GM12878 (cell line): ENCODE data around the gene ZCCHC4. TPM values are rescaled to one million over a fixed set of nuclear protein-coding genes. Genes with fewer than 3 reads are reported as not detected.

Source experiments
- ATAC-seq: fragments of 200-7000 bp; cut with Tn5 transposase; 3 replicates; pipeline ENCODE4 v1.9.1; 2020; ENCODE audit warnings: mild to moderate bottlenecking, moderate library complexity
- BruUV-seq: library from RNA; stranded (reverse); fragments of 400-500 nt; replicated peaks from 2 replicates; lab custom pipeline; 2021; lab: Mats Ljungman, UMichigan
- CTCF ChIA-PET: fragments of 300-600 bp; sonication (Branson Sonifier 250); formaldehyde crosslinking; extraction: SDS; loops from one replicate; lab custom pipeline; 2021; ENCODE audit warnings: inconsistent platforms; lab: Yijun Ruan, JAX
- POLR2A ChIA-PET: fragments of 350-600 bp; formaldehyde crosslinking; extraction: SDS; loops from one replicate; lab custom pipeline; 2021; ENCODE audit warnings: inconsistent platforms; lab: Charles Lee
- RAD21 ChIA-PET: fragments of 300-600 bp; sonication (Branson Sonifier 250); formaldehyde crosslinking; loops from one replicate; lab custom pipeline; 2023; ENCODE audit warnings: antibody characterized with exemption; ENCODE audit not compliant: unreplicated experiment; lab: Charles Lee
- SMC1A ChIA-PET: fragments of 300-600 bp; sonication (Branson Sonifier 250); formaldehyde crosslinking; loops from one replicate; lab custom pipeline; 2023; ENCODE audit not compliant: unreplicated experiment, uncharacterized antibody; lab: Charles Lee
- DNase-seq: peaks from one replicate; pipeline ENCODE4 v3.0.0-alpha.2; 2011; ENCODE audit warnings: low read depth, low spot score
- FAIRE-seq: peaks from 3 replicates; lab custom pipeline; 2011; peaks lifted over from hg19 to GRCh38; lab: Jason Lieb, UNC
- H2AFZ ChIP-seq: 2 replicates; pipeline ENCODE4 v1.6.0; 2011; ENCODE audit warnings: low read depth, low read length, control low read depth; ENCODE audit not compliant: control insufficient read depth
- H3K27ac ChIP-seq: 2 replicates; pipeline ENCODE4 v1.5.1; 2011; ENCODE audit warnings: control low read depth; ENCODE audit not compliant: control insufficient read depth, insufficient read depth
- H3K27me3 ChIP-seq, 2 experiments: replicated peaks in 1 of 2; 2 replicates each; pipeline versions ENCODE4 v1.6.0 to v1.6.1; 2011; ENCODE audit warnings: low read length in 1 of 2; ENCODE audit not compliant: control insufficient read depth in 2 of 2, insufficient read depth in 2 of 2
- H3K36me3 ChIP-seq, 2 experiments: 2 replicates each; pipeline ENCODE4 v1.5.1; 2011; ENCODE audit warnings: low read length in 1 of 2; ENCODE audit not compliant: control insufficient read depth in 2 of 2, insufficient read depth in 2 of 2
- H3K4me1 ChIP-seq: 2 replicates; pipeline ENCODE4 v1.6.1; 2011; ENCODE audit warnings: mild to moderate bottlenecking, low read length, moderate library complexity, mixed read lengths; ENCODE audit not compliant: control insufficient read depth, insufficient read depth
- H3K4me2 ChIP-seq: 2 replicates; pipeline ENCODE4 v1.6.0; 2011; ENCODE audit warnings: control low read depth; ENCODE audit not compliant: control insufficient read depth, insufficient read depth
- H3K4me3 ChIP-seq: fragments of 200-600 bp; sonication (generic); 2 replicates; pipeline ENCODE4 v1.5.1; 2016
- H3K79me2 ChIP-seq: 2 replicates; pipeline ENCODE4 v1.6.0; 2011; ENCODE audit warnings: low read length; ENCODE audit not compliant: control insufficient read depth, insufficient read depth
- H3K9ac ChIP-seq: 2 replicates; pipeline ENCODE4 v1.8.0; 2011; ENCODE audit warnings: low read length, control low read depth, mixed read lengths; ENCODE audit not compliant: control insufficient read depth, insufficient read depth
- H3K9me3 ChIP-seq: replicated peaks from 3 replicates; pipeline ENCODE4 v1.5.1; 2011; ENCODE audit warnings: mild to moderate bottlenecking, low read length; ENCODE audit not compliant: control insufficient read depth, insufficient read depth
- H4K20me1 ChIP-seq: 2 replicates; pipeline ENCODE4 v1.6.0; 2011; ENCODE audit not compliant: control insufficient read depth, insufficient read depth
- ASH2L ChIP-seq: fragments of 300-600, 200-600 bp; sonication (generic); IDR thresholded peaks from 2 replicates; pipeline ENCODE4 v1.6.1; 2017; ENCODE audit warnings: low read depth, mild to moderate bottlenecking, borderline replicate concordance
- BHLHE40 ChIP-seq, 2 experiments: fragments of 450-650 bp in 1 of 2; IDR thresholded peaks; 2 replicates each; pipeline ENCODE4 v1.6.1; 2011 to 2017; ENCODE audit warnings: low read depth in 2 of 2, borderline replicate concordance in 1 of 2, improper control_type of control experiment in 1 of 2, low read length in 1 of 2, mild to moderate bottlenecking in 1 of 2
- FOXM1 ChIP-seq: IDR thresholded peaks from 2 replicates; pipeline ENCODE4 v1.6.1; 2012; ENCODE audit warnings: low read depth, mild to moderate bottlenecking, inconsistent platforms, low read length, moderate library complexity
- HCFC1 ChIP-seq: fragments of 150-350 bp; IDR thresholded peaks from 2 replicates; pipeline ENCODE4 v1.6.1; 2014; ENCODE audit warnings: low read length
- NR2C1 ChIP-seq: fragments of 450-650 bp; IDR thresholded peaks from 2 replicates; pipeline ENCODE4 v1.6.1; 2017; ENCODE audit warnings: antibody characterized with exemption, mild to moderate bottlenecking, moderate library complexity
- POLR2A ChIP-seq: IDR thresholded peaks from 2 replicates; pipeline ENCODE4 v1.6.1; 2011; ENCODE audit warnings: low read depth, mild to moderate bottlenecking, low read length
- POLR2AphosphoS2 ChIP-seq: IDR thresholded peaks from 2 replicates; pipeline ENCODE4 v1.6.1; 2011; ENCODE audit warnings: low read depth, mild to moderate bottlenecking, low read length, improper control_type of control experiment, moderate library complexity
- POU2F2 ChIP-seq: IDR thresholded peaks from 3 replicates; pipeline ENCODE4 v1.6.1; 2011; ENCODE audit warnings: low read depth, mild to moderate bottlenecking, low read length, borderline replicate concordance
- RBBP5 ChIP-seq: fragments of 200-600 bp; sonication (generic); conservative IDR thresholded peaks from 2 replicates; pipeline ENCODE4 v1.6.1; 2016
- RUNX3 ChIP-seq: IDR thresholded peaks from 2 replicates; pipeline ENCODE4 v1.6.1; 2012; ENCODE audit warnings: low read length, inconsistent platforms
- SRF ChIP-seq, 2 experiments: IDR thresholded peaks; 2 replicates each; pipeline ENCODE4 v1.6.1; 2011; ENCODE audit warnings: low read depth in 2 of 2, low read length in 2 of 2, mild to moderate bottlenecking in 1 of 2, moderate library complexity in 1 of 2
- ZBTB11 ChIP-seq: fragments of 450-650 bp; formaldehyde crosslinking; IDR thresholded peaks from 2 replicates; pipeline ENCODE4 v1.5.0; 2022; ENCODE audit warnings: mild to moderate bottlenecking, missing genetic modification characterization
- ZBTB33 ChIP-seq: fragments of 450-650 bp; IDR thresholded peaks from 2 replicates; pipeline ENCODE4 v1.6.1; 2017; ENCODE audit warnings: mild to moderate bottlenecking
- ZNF217 ChIP-seq: fragments of 450-650 bp; IDR thresholded peaks from 2 replicates; pipeline ENCODE4 v1.6.1; 2017; ENCODE audit warnings: antibody characterized with exemption, mild to moderate bottlenecking
- ZNF274 ChIP-seq: IDR thresholded peaks from one replicate; pipeline ENCODE4 v1.8.0; 2011; ENCODE audit not compliant: insufficient read length, insufficient read depth
- WGBS: methylation state at CpG from one replicate; pipeline ENCODE4 v1.1.6; 2016; ENCODE audit warnings: low lambda C conversion rate; ENCODE audit not compliant: insufficient replicate concordance, insufficient coverage; ENCODE audit errors: missing lambda C conversion rate; 5-methylcytosine and 5-hydroxymethylcytosine counted together
- in situ Hi-C: fragments of 300-500 bp; cut with MboI; formaldehyde crosslinking; loops from 9 replicates; pipeline ENCODE4 v1.14.3; 2018; ENCODE audit warnings: mixed read lengths
- intact Hi-C: fragments of 100-400 bp; cut with micrococcal nuclease; formaldehyde crosslinking; loops from one replicate; pipeline ENCODE4 v1.14.2; 2022; ENCODE audit not compliant: unreplicated experiment
- polyA plus RNA-seq, 11 experiments: library from polyadenylated mRNA; depleted of rRNA in 4 of 11; unstranded in 6 of 11; stranded (reverse) in 5 of 11; fragments of >200 nt; fragmentation: Nextera tagmentation in 4 of 11; fragmentation: Illumina TruSeq in 1 of 11; extraction: Ambion mirVana in 4 of 11; extraction: Trizol in 1 of 11; gene quantifications; 1 replicate in 1 of 11; 2 replicates in 10 of 11; pipeline versions ENCODE4 v1.2.1 to v1.2.3, GENCODE V29; 2011 to 2016; ENCODE audit warnings: inconsistent platforms in 2 of 11, missing spikeins in 2 of 11, low read depth in 1 of 11
- total RNA-seq, 4 experiments: library from RNA; depleted of rRNA in 3 of 4; stranded (reverse); fragments of >200 nt in 3 of 4; fragmentation: Illumina TruSeq in 1 of 4; extraction: Trizol in 1 of 4; gene quantifications; 2 replicates each; pipeline versions ENCODE4 v1.2.1 to v1.2.3, GENCODE V29; 2013 to 2021

ZCCHC4 gene
- total and polyA plus RNA-seq, 10 of the 15 experiments (the other 5 are each of a cell fraction or from before 2014, with no cell fraction given), result 3.2 to 17.7 (median 12.7) TPM

GRCh38 chr4:25403699-25404098 is 91.1 kb downstream of the ZCCHC4 start:
- RAD21 ChIA-PET, result no interaction called here

GRCh38 chr4:25405453-25405852 is 92.9 kb downstream of the ZCCHC4 start:
- in situ Hi-C loops, result no loop called here
- H2AFZ ChIP-seq, result no peak overlapping the region
- no peaks in the 10 kb centered on the region for H3K9me3 ChIP-seq
- no peaks in the 10 kb centered on the region for H3K79me2 ChIP-seq
- BruUV-seq, result no TSS peak
- ATAC-seq (no peak), FAIRE-seq (no peak), DNase-seq (no peak)
- 54% methylated on average over 2 of the region's 2 CpGs for WGBS
- ChIA-PET CTCF (interaction anchor here (0.6 kb wide), 1 partner anchor 80 kb away, joined by 3 read pairs; no protein-coding TSS in a partner anchor), POLR2A (no interaction called here), RAD21 (no interaction called here), SMC1A (interaction anchor here (0.9 to 1.5 kb wide), 2 partner anchors 12 to 38 kb away, joined by 3 read pairs; no protein-coding TSS in a partner anchor)
- no peaks in the 10 kb centered on the region for H3K4me1 ChIP-seq
- no peak overlapping the region for H3K9ac ChIP-seq
- H3K27me3 ChIP-seq, result no peaks in the 10 kb centered on the region
- peaks cover 0 to 26% of the 10 kb centered on the region in 2 experiments; a peak in 3 of 4 replicates for H3K36me3 ChIP-seq
- H4K20me1 ChIP-seq, result no peaks in the 10 kb centered on the region
- no peak overlapping the region for H3K4me3 ChIP-seq
- no peak overlapping the region for H3K27ac ChIP-seq
- intact Hi-C loops, result no loop called here
- no peak overlapping the region for H3K4me2 ChIP-seq
- no peak for TF ChIP-seq ZBTB11 (CRISPR knock-in tag)
- TF ChIP-seq BHLHE40 (IDR thresholded peaks at IDR 0.05; ENCODE audit: borderline replicate concordance in 1 of 2, low read depth in 2 of 2, low read length in 1 of 2), result no peak
- TF ChIP-seq FOXM1, result no peak
- no peak for TF ChIP-seq POLR2AphosphoS2
- no peak for TF ChIP-seq ZNF217
- TF ChIP-seq NR2C1, result no peak
- no peak for TF ChIP-seq HCFC1
- no peak for TF ChIP-seq RBBP5
- TF ChIP-seq ZBTB33, result no peak
- no peak for TF ChIP-seq ZNF274
- no peak for TF ChIP-seq ASH2L
- no peak for TF ChIP-seq RUNX3
- TF ChIP-seq POLR2A, result no peak

More at GRCh38 chr4:25403699-25404098, 91.1 kb downstream of the ZCCHC4 start:
- Histone ChIP-seq H3K4me2 (no peak overlapping the region), H3K9me3 (no peaks in the 10 kb centered on the region), H3K9ac (no peak overlapping the region), H3K79me2 (no peaks in the 10 kb centered on the region), H3K4me1 (no peaks in the 10 kb centered on the region), H4K20me1 (no peaks in the 10 kb centered on the region), H3K27me3 (no peaks in the 10 kb centered on the region), H3K27ac (no peak overlapping the region), H3K36me3 (peaks cover 0 to 18% of the 10 kb centered on the region in 2 experiments; a peak in 2 of 4 replicates), H2AFZ (no peak overlapping the region), H3K4me3 (no peak overlapping the region)
- FAIRE-seq, result no peak
- intact Hi-C loops, result no loop called here
- ATAC-seq, result no peak
- no TSS peak for BruUV-seq
- in situ Hi-C loops, result no loop called here
- ChIA-PET POLR2A (no interaction called here), SMC1A (interaction anchor here (0.6 kb wide), 1 partner anchor 393 kb away, joined by 3 read pairs; no protein-coding TSS in a partner anchor), CTCF (no interaction called here)
- TF ChIP-seq SRF (IDR thresholded peaks at IDR 0.05; ENCODE audit: low read depth in 2 of 2, low read length in 2 of 2) (no peak), POU2F2 (no peak), HCFC1 (no peak)
- DNase-seq, result no peak
